Tibial nerve (tissue), 4 donors: ENCODE measurements around the gene IQSEC1. TPM values are rescaled to one million over a fixed set of nuclear protein-coding genes. Genes with fewer than 3 reads are reported as not detected.

ENCODE experiments used
- DNase-seq, 2 donors: peaks; one replicate each; pipeline ENCODE4 v3.0.0-alpha.2; 2019; ENCODE audit warnings: low spot score in 2 of 2
- H3K27ac ChIP-seq, 4 donors: fragments of 200-600 bp; sonication (generic) in 3 of 4; one replicate each; pipeline ENCODE4 v1.5.1; 2017 to 2019; ENCODE audit warnings: mild to moderate bottlenecking in 1 of 4
- H3K27me3 ChIP-seq, 2 donors: fragments of 200-600 bp; sonication (generic) in 1 of 2; one replicate each; pipeline versions ENCODE4 v1.5.1 to v1.6.0; 2017 to 2019
- H3K36me3 ChIP-seq, 3 donors: fragments of 200-600 bp; sonication (generic); one replicate each; pipeline ENCODE4 v1.5.1; 2018 to 2019
- H3K4me1 ChIP-seq, 4 donors: fragments of 200-600 bp; sonication (generic) in 3 of 4; one replicate each; pipeline ENCODE4 v1.5.1; 2017 to 2019
- H3K4me3 ChIP-seq, 4 donors: fragments of 200-600 bp; sonication (generic) in 3 of 4; one replicate each; pipeline ENCODE4 v1.5.1; 2017 to 2019; ENCODE audit warnings: mild to moderate bottlenecking in 1 of 4, moderate library complexity in 1 of 4
- H3K9me3 ChIP-seq, 4 donors: fragments of 200-600 bp; sonication (generic) in 3 of 4; one replicate each; pipeline ENCODE4 v1.5.1; 2017 to 2019
- EP300 ChIP-seq, 2 donors: sonication (generic); formaldehyde crosslinking; IDR thresholded peaks; one replicate each; pipeline ENCODE4 v1.6.1; 2017; ENCODE audit warnings: antibody characterized with exemption in 2 of 2, mild to moderate bottlenecking in 1 of 2
- POLR2A ChIP-seq, 2 donors: fragments of 450-650 bp; IDR thresholded peaks; one replicate each; pipeline ENCODE4 v1.6.1; 2017; ENCODE audit warnings: antibody characterized with exemption in 2 of 2, mild to moderate bottlenecking in 2 of 2, moderate library complexity in 2 of 2
- WGBS, 2 donors: methylation state at CpG; one replicate each; pipeline ENCODE4 v1.1.5; 2018; 5-methylcytosine and 5-hydroxymethylcytosine counted together
- total RNA-seq, 4 donors: library from RNA; depleted of rRNA; stranded (reverse); fragments of >200 nt; gene quantifications; one replicate each; pipeline ENCODE4 v1.1.0, GENCODE V29; 2016
- TF ChIP-seq, protein P1 (sequence below), 5 experiments: fragments of 200-600 bp in 3 of 5; fragments of 450-650 bp in 2 of 5; sonication (generic) in 3 of 5; IDR thresholded peaks; one replicate each; pipeline ENCODE4 v1.5.1; 2016 to 2019; ENCODE audit warnings: antibody characterized with exemption in 5 of 5, mild to moderate bottlenecking in 3 of 5, moderate library complexity in 2 of 5

The IQSEC1 gene
- total RNA-seq, 4 donors from 2014 or later, result 58.2 to 77.5 (median 68.6) TPM

- 0 to 1% methylated on average over 21 to 25 of the region's 25 CpGs for WGBS, 2 donors
- DNase-seq, result peak in 1 of 2 donors; percentile 47
- Histone ChIP-seq H3K9me3 (no peaks in the 10 kb centered on the region), H3K4me1 (peaks cover 0 to 21% (median 12%) of the 10 kb centered on the region in 4 donors), H3K27me3 (no peaks in the 10 kb centered on the region), H3K4me3 (peak overlapping the region; percentile 86 to 95 (median 90)), H3K36me3 (no peaks in the 10 kb centered on the region), H3K27ac (peak overlapping the region; percentile 82 to 93 (median 87))
- TF ChIP-seq, protein P1, sequence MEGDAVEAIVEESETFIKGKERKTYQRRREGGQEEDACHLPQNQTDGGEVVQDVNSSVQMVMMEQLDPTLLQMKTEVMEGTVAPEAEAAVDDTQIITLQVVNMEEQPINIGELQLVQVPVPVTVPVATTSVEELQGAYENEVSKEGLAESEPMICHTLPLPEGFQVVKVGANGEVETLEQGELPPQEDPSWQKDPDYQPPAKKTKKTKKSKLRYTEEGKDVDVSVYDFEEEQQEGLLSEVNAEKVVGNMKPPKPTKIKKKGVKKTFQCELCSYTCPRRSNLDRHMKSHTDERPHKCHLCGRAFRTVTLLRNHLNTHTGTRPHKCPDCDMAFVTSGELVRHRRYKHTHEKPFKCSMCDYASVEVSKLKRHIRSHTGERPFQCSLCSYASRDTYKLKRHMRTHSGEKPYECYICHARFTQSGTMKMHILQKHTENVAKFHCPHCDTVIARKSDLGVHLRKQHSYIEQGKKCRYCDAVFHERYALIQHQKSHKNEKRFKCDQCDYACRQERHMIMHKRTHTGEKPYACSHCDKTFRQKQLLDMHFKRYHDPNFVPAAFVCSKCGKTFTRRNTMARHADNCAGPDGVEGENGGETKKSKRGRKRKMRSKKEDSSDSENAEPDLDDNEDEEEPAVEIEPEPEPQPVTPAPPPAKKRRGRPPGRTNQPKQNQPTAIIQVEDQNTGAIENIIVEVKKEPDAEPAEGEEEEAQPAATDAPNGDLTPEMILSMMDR (IDR thresholded peaks at IDR 0.05), result no peak
Measured at GRCh38 chr3:12994357-12994606, 78.9 kb downstream of the IQSEC1 start.

- Histone ChIP-seq H3K4me1 (peaks cover 0 to 16% (median 9%) of the 10 kb centered on the region in 4 donors), H3K4me3 (peak overlapping the region; percentile 86 to 95 (median 90)), H3K9me3 (no peaks in the 10 kb centered on the region), H3K27ac (peak overlapping the region; percentile 82 to 93 (median 87)), H3K36me3 (no peaks in the 10 kb centered on the region), H3K27me3 (no peaks in the 10 kb centered on the region)
- WGBS, 2 donors, result 1 to 2% methylated on average over 25 to 40 of the region's 114 CpGs
- TF ChIP-seq EP300 (IDR thresholded peaks at IDR 0.05) (no peak), POLR2A (IDR thresholded peaks at IDR 0.05) (peak in 1 of 2 donors; percentile 12)
- TF ChIP-seq, protein P1 (IDR thresholded peaks at IDR 0.05), result peak in 1 of 5 experiments; percentile 19
- DNase-seq, result no peak
Measured at GRCh38 chr3:12993517-12994356, 79.5 kb downstream of the IQSEC1 start.

GRCh38 chr3:12992629-12993516 is 80.4 kb downstream of the IQSEC1 start:
- Histone ChIP-seq H3K27ac (peak overlapping the region; percentile 30 to 91 (median 70)), H3K4me1 (peaks cover 0 to 16% (median 8%) of the 10 kb centered on the region in 4 donors), H3K9me3 (no peaks in the 10 kb centered on the region), H3K27me3 (no peaks in the 10 kb centered on the region), H3K36me3 (no peaks in the 10 kb centered on the region), H3K4me3 (peak overlapping the region; percentile 47 to 95 (median 76))
- WGBS, 2 donors, result 22 to 36% methylated on average over 7 to 23 of the region's 24 CpGs
- TF ChIP-seq EP300 (IDR thresholded peaks at IDR 0.05) (no peak), POLR2A (IDR thresholded peaks at IDR 0.05) (no peak)
- TF ChIP-seq, protein P1 (IDR thresholded peaks at IDR 0.05), result no peak
- no peak for DNase-seq

- Histone ChIP-seq H3K4me1 (peaks cover 0 to 16% (median 8%) of the 10 kb centered on the region in 4 donors), H3K27ac (peak overlapping the region in 2 of 4 donors; percentile 44 to 77), H3K36me3 (no peaks in the 10 kb centered on the region), H3K4me3 (no peak overlapping the region), H3K27me3 (no peaks in the 10 kb centered on the region), H3K9me3 (no peaks in the 10 kb centered on the region)
- 77 to 88% methylated on average over 6 to 9 of the region's 9 CpGs for WGBS, 2 donors
- DNase-seq, result no peak
- TF ChIP-seq EP300 (IDR thresholded peaks at IDR 0.05), result no peak
- TF ChIP-seq, protein P1 (IDR thresholded peaks at IDR 0.05), result no peak
- TF ChIP-seq POLR2A (IDR thresholded peaks at IDR 0.05), result no peak
Measured at GRCh38 chr3:12991861-12992281, 81.4 kb downstream of the IQSEC1 start.
